Stimulated activated CD4-positive, alpha-beta T cell treated with anti-CD3 and anti-CD28 coated beads, Interleukin-15, amount 100 ng/mL, for 24 hours (primary cell): ENCODE data around the gene LRTM1.

Source experiments
- DNase-seq: peaks from one replicate; pipeline ENCODE4 v3.0.0-alpha.2; 2020

The LRTM1 gene

DNA sequence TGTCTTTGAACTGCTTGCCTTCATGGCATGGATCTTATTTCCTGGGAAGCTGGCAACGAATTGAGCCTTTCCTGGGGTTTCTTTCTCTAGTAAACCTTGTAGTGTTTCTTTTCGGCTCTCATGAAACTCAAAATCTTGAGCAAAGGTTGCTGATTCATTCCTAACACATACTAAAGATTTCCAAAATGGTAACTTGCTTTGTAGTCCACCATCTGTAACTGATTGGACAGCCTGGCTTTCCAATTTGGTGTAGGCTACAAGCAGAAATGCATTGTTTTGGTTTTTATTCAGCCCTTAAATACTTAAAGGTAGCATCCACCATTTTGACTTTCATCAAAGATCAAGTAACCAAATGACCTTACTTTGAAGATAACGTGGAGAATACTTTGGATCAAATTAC lies 38.1 kb downstream of the LRTM1 start:
- no peak for DNase-seq

DNA sequence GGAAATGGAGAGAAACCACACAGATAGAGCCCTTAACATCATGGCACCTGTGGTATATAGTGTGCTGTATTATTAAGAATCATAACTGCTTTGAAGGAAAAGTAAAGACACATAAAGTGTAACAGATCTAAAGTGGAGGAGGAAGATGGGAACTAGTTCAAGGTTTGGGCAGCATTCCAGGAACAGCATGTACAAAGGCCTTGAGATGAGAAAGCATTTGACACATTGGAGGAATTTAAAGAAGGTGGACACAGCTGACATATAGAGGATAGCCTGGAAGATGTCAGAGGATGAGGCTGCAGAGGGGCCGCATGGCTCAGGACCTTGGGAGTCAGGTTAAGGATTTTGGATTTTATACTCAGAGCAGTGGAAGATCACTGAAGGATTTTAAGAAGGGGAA lies 39.0 kb downstream of the LRTM1 start:
- DNase-seq, result no peak

DNA sequence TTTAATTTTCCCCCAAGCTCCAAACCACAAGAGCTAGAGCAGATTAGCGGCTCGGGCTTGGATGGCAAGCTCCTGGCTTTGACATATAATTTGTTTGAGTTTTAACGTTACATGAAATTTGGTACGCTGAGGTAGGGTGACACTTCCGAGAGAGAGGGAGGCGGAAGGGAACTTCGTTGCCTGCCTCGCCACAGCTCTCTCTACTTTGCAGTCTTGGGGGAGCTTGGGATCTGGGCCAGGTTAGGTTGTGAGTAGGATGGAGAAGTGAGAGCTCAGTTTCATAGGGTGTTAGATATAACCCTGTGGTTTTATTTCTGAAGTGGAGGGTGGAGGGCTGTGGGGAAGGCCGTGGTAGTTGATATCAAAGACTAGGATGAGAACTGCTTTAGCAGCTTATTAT lies 39.7 kb downstream of the LRTM1 start:
- DNase-seq, result no peak

DNA sequence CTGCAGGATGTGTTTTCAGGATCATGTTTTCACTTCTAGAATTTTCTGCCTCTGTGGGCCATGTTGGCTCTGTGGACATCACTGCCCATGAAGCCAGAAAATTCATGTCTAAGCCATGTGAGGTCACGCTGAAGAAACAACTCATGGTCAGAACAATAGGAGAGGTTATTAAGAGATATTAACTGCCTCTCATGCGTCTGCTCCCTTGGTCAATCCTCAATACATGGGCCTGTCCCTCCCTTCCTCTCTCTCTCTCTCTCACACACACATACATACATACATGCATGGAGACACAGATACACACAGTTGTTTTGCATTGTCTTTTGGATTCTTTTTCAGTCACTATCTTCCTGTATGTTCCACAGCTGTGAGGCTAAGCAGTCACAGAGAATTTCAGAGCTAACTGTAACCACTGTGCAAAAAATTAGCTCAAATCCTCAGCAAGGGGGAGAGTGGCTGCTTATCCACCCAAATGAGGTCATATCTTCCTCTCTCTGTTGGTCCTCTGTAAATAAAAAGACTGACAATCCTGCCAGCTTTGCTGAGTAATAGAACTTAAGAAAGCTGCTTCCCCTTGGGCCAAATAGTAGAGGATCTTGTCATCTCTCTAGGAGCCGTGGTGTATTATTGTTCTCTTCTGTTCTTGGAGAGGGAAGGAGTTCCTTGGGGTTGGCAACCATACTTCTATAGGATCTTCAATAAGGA lies 45.6 kb downstream of the LRTM1 start:
- no peak for DNase-seq

DNA sequence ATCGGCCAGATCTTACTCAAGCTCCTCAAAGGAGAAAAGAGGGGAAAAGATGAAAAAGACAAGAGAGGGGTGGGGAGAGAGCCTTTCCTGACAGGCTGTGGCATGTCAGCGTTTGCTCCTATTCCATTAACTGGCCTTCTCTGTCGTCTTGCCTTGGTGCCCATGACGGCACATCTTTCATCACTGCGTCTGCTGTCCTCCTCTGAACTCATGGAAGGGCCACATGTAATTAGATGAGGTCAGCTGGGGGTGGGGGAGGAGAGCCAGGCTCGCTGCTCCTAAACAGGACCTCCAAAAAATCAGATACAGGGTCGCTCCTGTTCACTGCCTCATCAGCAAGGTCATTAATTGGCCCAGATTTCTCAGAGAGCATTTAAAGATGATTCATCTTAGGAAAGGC lies 49.7 kb downstream of the LRTM1 start:
- DNase-seq, result no peak

DNA sequence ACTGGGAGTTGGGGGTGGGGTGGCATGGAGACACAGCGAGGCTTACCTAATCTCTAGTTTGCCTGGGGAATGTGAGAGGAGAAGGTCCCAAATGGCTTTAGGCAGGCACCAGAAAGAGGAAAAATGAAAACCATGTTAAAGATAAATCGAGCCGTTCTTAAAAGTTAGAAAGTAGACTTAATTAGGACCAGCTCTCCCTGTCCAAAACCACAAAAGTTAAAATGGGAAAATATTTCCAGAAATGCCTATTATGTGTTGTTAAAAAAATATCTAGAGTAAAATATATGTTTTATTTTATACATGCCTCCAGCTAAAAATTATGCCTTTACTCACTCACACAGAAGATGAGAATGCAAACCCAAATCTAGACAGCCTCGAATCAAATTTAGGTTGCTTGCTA lies 50.1 kb downstream of the LRTM1 start:
- DNase-seq, result no peak

DNA sequence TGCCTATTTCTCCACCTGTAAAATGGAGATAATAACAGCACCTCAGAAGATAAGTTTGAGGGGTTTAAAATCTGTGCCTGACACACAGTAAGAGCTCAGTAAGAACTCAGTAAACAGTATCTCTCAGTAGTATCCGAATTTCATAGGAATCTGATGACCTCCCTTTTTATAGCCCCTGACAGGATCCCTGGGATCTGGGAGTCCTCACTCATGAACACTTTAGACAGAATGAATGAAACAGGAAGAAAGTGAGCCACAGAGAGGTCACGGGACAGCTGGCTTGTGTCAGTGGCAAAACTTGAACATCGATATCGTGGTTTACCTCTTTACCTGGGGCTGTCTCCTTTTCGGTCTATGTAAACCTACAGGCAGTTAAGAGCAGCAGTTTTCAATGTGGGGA lies 51.2 kb downstream of the LRTM1 start:
- no peak for DNase-seq

DNA sequence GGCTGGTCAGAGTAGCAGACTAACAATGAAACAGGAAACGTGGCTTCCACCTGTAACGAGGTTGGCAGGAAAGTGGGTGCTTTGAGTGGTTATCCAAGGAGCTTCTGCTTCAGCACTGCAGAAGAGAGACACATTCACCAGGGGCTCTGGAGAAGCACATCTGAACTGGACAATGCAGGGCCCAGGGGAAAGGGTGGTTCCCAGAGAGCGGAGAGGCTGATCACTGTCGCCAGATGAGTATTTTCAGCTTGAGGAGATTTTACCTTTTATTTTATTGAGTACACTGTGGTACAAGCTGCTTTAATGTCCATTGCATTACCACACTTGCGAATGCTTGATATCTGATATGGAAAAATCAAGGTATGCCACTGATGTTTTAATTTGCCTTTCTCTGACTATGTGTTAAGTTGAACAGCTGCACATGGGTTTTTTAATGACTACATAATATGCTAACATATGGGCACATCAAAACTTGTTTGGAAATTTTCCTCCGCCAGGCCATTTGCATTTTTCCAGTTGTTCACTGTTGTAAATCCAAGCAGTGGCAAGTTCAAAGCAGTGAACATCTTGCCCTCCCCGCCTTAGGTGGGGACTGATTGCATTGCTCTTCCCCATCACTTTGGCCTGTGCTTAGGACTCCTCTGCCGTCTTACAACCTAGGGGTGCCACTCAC lies 52.1 kb downstream of the LRTM1 start:
- DNase-seq, result no peak

DNA sequence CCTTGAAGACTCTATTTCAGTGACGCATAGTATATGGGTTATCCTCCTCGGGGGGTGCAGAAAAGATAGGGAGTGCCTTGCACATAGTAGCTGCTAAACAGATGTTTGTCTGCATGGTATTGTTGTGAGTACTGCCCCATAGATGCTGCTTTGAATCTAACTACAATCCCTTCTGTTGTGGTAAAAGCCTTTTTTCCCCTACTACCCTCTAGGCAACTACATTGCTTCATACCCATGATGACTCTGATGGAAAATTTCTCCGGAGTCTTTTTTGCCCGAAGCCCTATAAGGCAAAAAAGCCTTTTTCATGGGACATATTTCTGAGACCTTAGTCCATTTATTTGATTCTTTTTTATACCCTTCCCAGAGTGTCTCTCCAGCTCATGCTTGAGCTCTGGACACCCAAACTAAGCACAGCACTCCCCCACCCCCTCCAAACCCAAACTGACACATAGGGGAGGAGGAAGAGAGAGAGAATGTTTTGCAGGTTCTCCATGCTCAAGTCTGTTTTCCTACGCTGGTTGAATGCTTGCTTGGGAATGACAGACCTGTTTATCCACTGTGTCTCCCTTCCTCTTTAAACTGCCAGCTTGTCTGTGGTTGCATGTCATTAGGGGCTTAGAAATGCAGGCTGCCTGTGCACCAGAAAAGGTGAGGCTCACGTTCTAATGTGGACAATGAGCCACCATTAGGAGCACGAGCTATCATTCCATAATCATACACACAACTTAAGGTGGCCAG lies 52.9 kb downstream of the LRTM1 start:
- DNase-seq, result no peak

DNA sequence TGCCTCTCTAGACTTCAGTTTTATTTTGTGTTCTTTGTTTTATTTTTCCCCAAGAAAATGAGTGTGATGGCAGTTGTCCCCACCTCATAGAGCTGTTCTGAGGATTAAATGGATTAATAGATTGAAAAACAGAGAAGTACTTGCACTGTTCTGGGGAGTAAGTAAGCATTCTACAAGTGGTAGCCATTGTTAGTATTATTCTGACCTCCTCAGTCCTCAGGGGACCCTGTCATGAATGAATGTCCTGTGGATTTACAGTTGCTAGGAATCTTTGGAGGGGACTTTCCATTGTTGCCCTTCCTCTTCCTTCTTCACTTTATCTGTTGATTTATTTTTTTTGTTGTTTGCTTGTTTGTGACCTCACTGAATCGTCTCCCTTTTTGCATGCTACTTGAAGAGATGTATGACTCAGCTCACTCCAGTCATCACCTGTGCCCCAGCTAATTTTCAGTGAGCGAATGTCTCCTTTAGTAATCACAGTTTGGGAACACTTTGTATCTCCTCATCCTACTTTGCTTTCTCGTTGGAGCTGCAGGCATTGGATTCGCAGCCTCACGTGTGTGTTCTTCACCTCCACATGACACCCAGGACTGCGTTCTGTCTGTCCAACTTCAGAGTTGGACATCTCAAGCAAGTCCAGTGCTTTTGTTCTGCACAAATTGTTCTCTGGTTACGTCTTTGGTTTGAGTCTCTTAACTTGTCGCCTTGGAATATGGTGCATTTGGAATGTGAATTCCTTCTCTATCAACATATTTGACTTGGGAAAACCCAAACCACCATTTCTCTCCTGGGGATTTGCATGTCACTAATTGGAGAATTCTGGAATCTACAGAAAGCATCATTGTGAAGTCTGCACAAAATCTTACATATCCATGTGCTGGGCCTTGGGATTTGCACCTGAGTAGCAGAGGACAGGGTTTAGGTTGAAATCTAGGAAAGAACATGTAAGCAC lies 54.5 kb downstream of the LRTM1 start:
- no peak for DNase-seq

DNA sequence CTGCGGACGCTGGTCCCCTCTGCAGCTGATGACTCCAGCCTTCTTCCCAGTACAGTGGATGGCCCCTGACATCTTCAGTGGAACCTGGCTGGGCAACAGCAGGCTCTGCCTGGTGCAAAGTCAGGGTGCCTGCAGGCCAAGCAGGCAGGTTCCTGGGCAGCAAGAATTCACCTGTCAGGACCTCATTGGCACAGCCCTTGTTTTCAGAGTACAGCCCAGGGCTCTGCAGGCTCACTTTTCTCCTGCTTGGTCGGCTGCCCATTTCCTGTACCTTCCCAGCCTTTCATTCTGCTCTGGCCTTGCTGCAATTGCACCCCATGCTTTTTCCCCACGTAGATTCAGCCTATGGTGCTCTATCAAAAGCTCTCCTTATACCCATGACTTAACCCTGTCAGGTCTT lies 56.0 kb downstream of the LRTM1 start:
- DNase-seq, result no peak

DNA sequence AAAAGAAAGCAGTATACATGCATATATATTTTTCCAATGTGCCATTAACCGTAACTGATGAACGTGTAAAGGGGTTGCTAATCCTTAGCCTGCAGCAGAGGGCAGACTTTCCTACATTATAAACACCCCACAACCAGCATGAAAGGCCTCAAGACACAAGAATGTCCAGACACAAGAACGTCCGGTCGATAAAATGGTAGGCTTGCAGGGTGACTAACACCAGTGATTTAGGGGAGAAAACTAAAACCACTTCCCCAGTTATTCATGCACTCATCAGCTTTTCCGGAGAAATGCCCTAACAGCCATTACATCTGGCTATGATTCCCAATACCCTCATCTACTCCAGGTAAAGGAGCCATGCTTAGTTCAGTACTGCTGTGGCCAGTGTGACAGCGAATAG lies 57.4 kb downstream of the LRTM1 start:
- DNase-seq, result no peak
